Bronchial epithelial cell (primary cell): ENCODE results near the gene STH. TPM values are rescaled to one million over a fixed set of nuclear protein-coding genes. Genes with fewer than 3 reads are reported as not detected.

Experiments used
- DNase-seq: peaks from one replicate; pipeline ENCODE4 v3.0.0-alpha.2; 2010; ENCODE audit warnings: low read depth
- FAIRE-seq: peaks from 2 replicates; lab custom pipeline; 2011; peaks lifted over from hg19 to GRCh38; lab: Jason Lieb, UNC
- H3K27me3 ChIP-seq: 2 replicates; pipeline ENCODE4 v1.5.1; 2011; ENCODE audit warnings: low read length; ENCODE audit not compliant: control insufficient read depth, insufficient read depth
- H3K36me3 ChIP-seq: 2 replicates; pipeline ENCODE4 v1.5.1; 2011; ENCODE audit warnings: low read length; ENCODE audit not compliant: control insufficient read depth, insufficient read depth
- H3K4me3 ChIP-seq: 2 replicates; pipeline ENCODE4 v1.5.1; 2011; ENCODE audit warnings: mild to moderate bottlenecking, low read depth, low read length, control low read depth
- CTCF ChIP-seq: IDR thresholded peaks from 2 replicates; pipeline ENCODE4 v1.5.1; 2011; ENCODE audit warnings: mild to moderate bottlenecking, moderate library complexity, low read length, control low read depth, inconsistent platforms; ENCODE audit not compliant: insufficient read depth, severe bottlenecking
- total RNA-seq: library from RNA; depleted of rRNA; stranded (reverse); fragments of >200 nt; gene quantifications from 2 replicates; pipeline ENCODE4 v1.2.1, GENCODE V29; 2014

STH gene
- total RNA-seq, 1 donor from 2014 or later: not detected

- no peak overlapping the region for H3K4me3 ChIP-seq
- no peak for FAIRE-seq
Observed at GRCh38 chr17:45982791-45983613, 16.0 kb upstream of the STH start.

GRCh38 chr17:45983614-45984310 is 15.3 kb upstream of the STH start:
- no peak for TF ChIP-seq CTCF
- Histone ChIP-seq H3K36me3 (no peaks in the 10 kb centered on the region), H3K4me3 (no peak overlapping the region), H3K27me3 (no peaks in the 10 kb centered on the region)
- no peak for FAIRE-seq
- DNase-seq: no peak

More at GRCh38 chr17:45982791-45983613, 16.0 kb upstream of the STH start:
- DNase-seq: no peak
- Histone ChIP-seq H3K27me3 (no peaks in the 10 kb centered on the region), H3K36me3 (no peaks in the 10 kb centered on the region)
- no peak for TF ChIP-seq CTCF

GRCh38 chr17:45984368-45984767 is 14.7 kb upstream of the STH start:
- Histone ChIP-seq H3K27me3 (no peaks in the 10 kb centered on the region), H3K4me3 (no peak overlapping the region), H3K36me3 (no peaks in the 10 kb centered on the region)
- DNase-seq (no peak), FAIRE-seq (no peak)
- no peak for TF ChIP-seq CTCF

GRCh38 chr17:45985447-45985846 is 13.6 kb upstream of the STH start:
- FAIRE-seq (no peak), DNase-seq (peak; percentile 5)
- TF ChIP-seq CTCF: no peak
- Histone ChIP-seq H3K36me3 (no peaks in the 10 kb centered on the region), H3K27me3 (no peaks in the 10 kb centered on the region), H3K4me3 (no peak overlapping the region)

- no peaks in the 10 kb centered on the region for H3K36me3 ChIP-seq
- no peaks in the 10 kb centered on the region for H3K27me3 ChIP-seq
- H3K4me3 ChIP-seq: no peak overlapping the region
- TF ChIP-seq CTCF: no peak
- FAIRE-seq: no peak
- DNase-seq: no peak
Observed at GRCh38 chr17:45986056-45986455, 13.0 kb upstream of the STH start.
